BE2C (cell line): ENCODE measurements around the gene EID2.

ENCODE experiments used
- DNase-seq: peaks from one replicate; pipeline ENCODE4 v3.0.0-alpha.2; 2020
- H3K27me3 ChIP-seq: fragments of 250-450 bp; sonication (Bioruptor Pico); 2 replicates; pipeline ENCODE4 v1.5.1; 2020; ENCODE audit warnings: mild to moderate bottlenecking
- H3K36me3 ChIP-seq: fragments of 250-450 bp; sonication (Bioruptor Pico); 2 replicates; pipeline ENCODE4 v1.5.1; 2020; ENCODE audit warnings: mild to moderate bottlenecking
- H3K4me1 ChIP-seq: fragments of 250-450 bp; sonication (Bioruptor Pico); 2 replicates; pipeline ENCODE4 v1.5.1; 2020
- H3K4me3 ChIP-seq: 2 replicates; pipeline ENCODE4 v1.5.1; 2011; ENCODE audit warnings: low read depth, low read length
- H3K9me3 ChIP-seq: fragments of 250-450 bp; sonication (Bioruptor Pico); 2 replicates; pipeline ENCODE4 v1.5.1; 2020
- TF ChIP-seq, protein P1 (sequence below): IDR thresholded peaks from 2 replicates; pipeline ENCODE4 v1.5.1; 2012; ENCODE audit warnings: mild to moderate bottlenecking, low read depth, low read length

The EID2 gene

DNA sequence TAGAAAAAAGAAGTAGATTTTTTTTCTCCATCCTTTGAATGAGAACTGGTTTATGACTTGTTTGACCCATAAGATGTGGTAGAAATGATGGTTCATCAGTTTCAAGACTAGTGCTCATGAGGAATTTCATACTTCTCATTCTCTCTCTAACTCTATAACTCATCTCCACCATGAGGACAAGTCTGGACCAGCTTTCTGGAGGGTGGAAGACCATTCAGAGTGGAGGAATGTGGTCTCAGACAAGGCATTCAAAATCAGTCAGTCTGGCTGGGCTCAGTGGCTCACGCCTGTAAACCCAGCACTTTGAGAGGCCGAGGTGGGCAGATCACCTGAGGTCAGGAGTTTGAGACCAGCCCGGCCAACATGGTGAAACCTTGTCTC, 3.5 kb upstream of the EID2 start:
- Histone ChIP-seq H3K9me3 (no peaks in the 10 kb centered on the region; the same call in 1 of the 2 replicates), H3K27me3 (peaks cover 20% of the 10 kb centered on the region), H3K36me3 (no peaks in the 10 kb centered on the region), H3K4me1 (no peaks in the 10 kb centered on the region), H3K4me3 (no peak overlapping the region)
- TF ChIP-seq, protein P1, sequence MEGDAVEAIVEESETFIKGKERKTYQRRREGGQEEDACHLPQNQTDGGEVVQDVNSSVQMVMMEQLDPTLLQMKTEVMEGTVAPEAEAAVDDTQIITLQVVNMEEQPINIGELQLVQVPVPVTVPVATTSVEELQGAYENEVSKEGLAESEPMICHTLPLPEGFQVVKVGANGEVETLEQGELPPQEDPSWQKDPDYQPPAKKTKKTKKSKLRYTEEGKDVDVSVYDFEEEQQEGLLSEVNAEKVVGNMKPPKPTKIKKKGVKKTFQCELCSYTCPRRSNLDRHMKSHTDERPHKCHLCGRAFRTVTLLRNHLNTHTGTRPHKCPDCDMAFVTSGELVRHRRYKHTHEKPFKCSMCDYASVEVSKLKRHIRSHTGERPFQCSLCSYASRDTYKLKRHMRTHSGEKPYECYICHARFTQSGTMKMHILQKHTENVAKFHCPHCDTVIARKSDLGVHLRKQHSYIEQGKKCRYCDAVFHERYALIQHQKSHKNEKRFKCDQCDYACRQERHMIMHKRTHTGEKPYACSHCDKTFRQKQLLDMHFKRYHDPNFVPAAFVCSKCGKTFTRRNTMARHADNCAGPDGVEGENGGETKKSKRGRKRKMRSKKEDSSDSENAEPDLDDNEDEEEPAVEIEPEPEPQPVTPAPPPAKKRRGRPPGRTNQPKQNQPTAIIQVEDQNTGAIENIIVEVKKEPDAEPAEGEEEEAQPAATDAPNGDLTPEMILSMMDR, result no peak
- no peak for DNase-seq

DNA sequence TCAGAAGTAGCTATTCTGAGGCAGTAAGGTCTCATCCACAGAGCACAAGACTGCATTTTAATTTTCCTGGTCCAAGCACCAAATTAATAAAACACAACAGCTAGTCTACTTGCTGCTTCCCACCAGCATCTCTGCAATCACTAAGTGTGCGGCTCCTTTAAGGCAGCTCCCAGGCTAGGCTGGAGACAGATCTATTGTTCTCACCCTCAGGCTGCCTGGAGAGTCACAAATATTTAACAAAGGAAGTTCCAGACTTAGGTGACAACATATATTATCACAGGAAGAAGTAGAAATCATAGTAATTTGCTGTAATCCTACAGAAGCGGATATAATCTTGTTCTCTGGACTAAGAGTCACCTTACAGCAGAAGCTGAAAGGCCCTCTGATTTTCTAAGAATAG, 2.2 kb upstream of the EID2 start:
- H3K4me3 ChIP-seq, result no peak overlapping the region
- peaks cover 17% of the 10 kb centered on the region for H3K27me3 ChIP-seq
- TF ChIP-seq, protein P1, result no peak
- no peak for DNase-seq
- H3K36me3 ChIP-seq, result no peaks in the 10 kb centered on the region
- H3K9me3 ChIP-seq, result no peaks in the 10 kb centered on the region; the same call in 1 of the 2 replicates
- H3K4me1 ChIP-seq, result no peaks in the 10 kb centered on the region

DNA sequence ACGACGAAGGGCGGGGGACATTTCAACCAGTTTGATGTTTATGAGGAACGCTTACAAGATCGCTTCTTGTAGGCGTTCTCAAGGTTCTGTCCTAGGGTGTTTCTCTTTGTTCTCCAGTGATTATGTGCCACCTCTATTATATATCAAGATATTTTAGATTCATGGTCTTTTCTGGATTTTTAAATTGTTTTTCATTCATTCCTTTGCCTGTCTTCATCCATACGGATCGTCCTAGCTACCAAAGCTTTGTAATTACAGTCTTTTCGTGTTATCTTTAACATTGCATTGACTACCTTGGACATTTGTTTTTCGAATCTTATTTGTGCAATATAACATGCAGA, 342 bp upstream of the EID2 start:
- Histone ChIP-seq H3K4me3 (peak overlapping the region; percentile 68), H3K4me1 (no peaks in the 10 kb centered on the region), H3K36me3 (no peaks in the 10 kb centered on the region), H3K27me3 (no peaks in the 10 kb centered on the region), H3K9me3 (no peaks in the 10 kb centered on the region)
- TF ChIP-seq, protein P1, result no peak
- DNase-seq, result no peak

DNA sequence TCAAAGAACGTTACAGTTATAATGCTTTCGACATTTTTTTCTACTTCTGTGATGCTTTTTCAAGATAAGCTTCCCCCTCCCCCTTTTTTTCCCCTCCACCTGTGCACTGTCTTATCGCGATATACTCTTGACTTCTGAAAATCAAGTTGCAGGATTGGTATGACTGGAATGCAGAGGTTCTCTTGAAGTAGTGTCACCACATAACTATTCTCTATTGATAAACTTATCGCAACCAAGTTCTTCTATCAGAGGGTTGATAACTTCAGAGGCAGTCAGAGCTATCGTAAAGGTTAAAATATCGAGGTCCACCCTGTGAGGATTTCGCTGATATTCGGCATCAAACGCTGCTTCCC, 820 bp downstream of the EID2 start:
- no peaks in the 10 kb centered on the region for H3K27me3 ChIP-seq
- peak overlapping the region; percentile 68 for H3K4me3 ChIP-seq
- TF ChIP-seq, protein P1, result no peak
- H3K4me1 ChIP-seq, result no peaks in the 10 kb centered on the region
- no peak for DNase-seq
- H3K36me3 ChIP-seq, result no peaks in the 10 kb centered on the region
- no peaks in the 10 kb centered on the region for H3K9me3 ChIP-seq

DNA sequence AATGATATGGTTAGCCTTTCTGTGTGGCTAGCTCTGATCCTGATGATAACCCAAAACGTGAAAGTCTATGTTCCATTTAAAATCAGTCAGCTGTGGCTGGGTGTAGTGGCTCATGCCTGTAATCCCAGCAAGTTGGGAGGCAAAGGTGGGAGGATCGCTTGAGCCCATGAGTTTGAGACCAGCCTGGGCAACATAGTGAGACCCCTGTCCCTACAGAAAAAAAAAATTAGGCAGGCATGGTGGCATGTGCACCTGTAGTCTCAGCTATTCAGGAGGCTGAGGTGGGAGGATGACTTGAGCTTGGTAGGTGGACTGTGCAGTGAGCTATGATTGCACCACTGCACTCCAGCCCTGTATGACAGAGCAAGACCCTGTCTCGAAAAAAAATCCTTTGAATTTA, 6.2 kb downstream of the EID2 start:
- Histone ChIP-seq H3K4me3 (no peak overlapping the region), H3K9me3 (no peaks in the 10 kb centered on the region), H3K36me3 (no peaks in the 10 kb centered on the region), H3K4me1 (no peaks in the 10 kb centered on the region), H3K27me3 (no peaks in the 10 kb centered on the region)
- TF ChIP-seq, protein P1, result no peak
- DNase-seq, result no peak

DNA sequence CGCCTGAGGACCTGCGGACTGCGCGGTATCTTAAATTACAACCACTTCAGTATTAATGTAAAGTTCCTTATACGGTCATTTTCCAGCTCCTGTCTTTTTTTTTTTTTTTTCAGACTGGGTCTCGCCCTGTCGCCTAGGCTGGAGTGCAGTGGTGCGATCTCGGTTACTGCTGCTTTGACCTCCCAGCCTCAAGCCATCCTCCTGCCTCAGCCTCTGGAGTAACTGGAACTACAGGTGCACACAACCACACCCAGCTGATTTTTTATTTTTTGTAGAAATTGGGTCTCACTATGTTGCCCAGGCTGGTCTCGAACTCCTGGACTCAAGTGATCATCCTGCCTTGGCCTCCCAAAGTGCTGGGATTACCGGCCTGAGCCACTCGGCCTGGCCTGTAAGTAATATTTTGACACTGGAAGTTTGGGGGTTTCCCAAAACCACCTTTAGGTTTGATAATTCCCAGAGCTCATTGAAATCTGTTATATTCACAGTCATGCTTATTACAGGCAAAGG, 6.9 kb downstream of the EID2 start:
- TF ChIP-seq, protein P1, result no peak
- no peaks in the 10 kb centered on the region for H3K36me3 ChIP-seq
- no peak overlapping the region; the same call in 1 of the 2 replicates for H3K4me3 ChIP-seq
- no peak for DNase-seq
- no peaks in the 10 kb centered on the region for H3K4me1 ChIP-seq
- H3K27me3 ChIP-seq, result no peaks in the 10 kb centered on the region
- H3K9me3 ChIP-seq, result no peaks in the 10 kb centered on the region
